Vagina (tissue), 2 donors: ENCODE measurements around the gene CBR1. TPM values are rescaled to one million over a fixed set of nuclear protein-coding genes. Genes with fewer than 3 reads are reported as not detected.

ENCODE experiments used
- DNase-seq, 2 donors: peaks; one replicate each; pipeline ENCODE4 v3.0.0-alpha.2; 2017; ENCODE audit errors: extremely low spot score in 2 of 2
- H3K27ac ChIP-seq: fragments of 200-600 bp; sonication (generic); one replicate; pipeline ENCODE4 v1.5.1; 2019
- H3K27me3 ChIP-seq: fragments of 200-600 bp; sonication (generic); one replicate; pipeline ENCODE4 v1.5.1; 2019
- H3K36me3 ChIP-seq, 2 donors: fragments of 200-600 bp; sonication (generic); one replicate each; pipeline ENCODE4 v1.5.1; 2017 to 2019
- H3K4me1 ChIP-seq: fragments of 200-600 bp; sonication (generic); one replicate; pipeline ENCODE4 v1.5.1; 2019
- H3K4me3 ChIP-seq, 2 donors: fragments of 200-600 bp; sonication (generic); 1 replicate in 1 of 2; 2 replicates in 1 of 2; pipeline ENCODE4 v1.5.1; 2016 to 2019
- H3K9me3 ChIP-seq: fragments of 200-600 bp; sonication (generic); one replicate; pipeline ENCODE4 v1.5.1; 2019
- POLR2A ChIP-seq, 2 donors: fragments of 450-650 bp; IDR thresholded peaks; one replicate each; pipeline ENCODE4 v1.6.1; 2017; ENCODE audit warnings: antibody characterized with exemption in 2 of 2, mild to moderate bottlenecking in 2 of 2, moderate library complexity in 2 of 2
- POLR2AphosphoS5 ChIP-seq, 2 donors: sonication (generic); formaldehyde crosslinking; IDR thresholded peaks; one replicate each; pipeline ENCODE4 v1.9.0; 2017; ENCODE audit warnings: antibody characterized with exemption in 2 of 2, mild to moderate bottlenecking in 2 of 2, low read depth in 1 of 2; ENCODE audit not compliant: insufficient read depth in 1 of 2
- intact Hi-C: fragments of 100-400 bp; cut with DNase I; formaldehyde crosslinking; loops from one replicate; pipeline ENCODE4 v1.15.1; 2023
- total RNA-seq: library from RNA; depleted of rRNA; stranded (reverse); fragments of >200 nt; gene quantifications from one replicate; pipeline ENCODE4 v1.2.3, GENCODE V29; 2016
- TF ChIP-seq, protein P1 (sequence below), 3 experiments: fragments of 450-650 bp in 2 of 3; fragments of 200-600 bp in 1 of 3; sonication (generic) in 1 of 3; IDR thresholded peaks; one replicate each; pipeline ENCODE4 v1.5.1; 2017 to 2019; ENCODE audit warnings: antibody characterized with exemption in 3 of 3, mild to moderate bottlenecking in 2 of 3, moderate library complexity in 2 of 3

The CBR1 gene
- total RNA-seq, 1 donor from 2014 or later: 369 TPM

GRCh38 chr21:36111238-36111637, 41.4 kb downstream of the CBR1 start:
- Histone ChIP-seq H3K36me3 (no peaks in the 10 kb centered on the region), H3K4me1 (peaks cover 9% of the 10 kb centered on the region)
- intact Hi-C loops: no loop called here

GRCh38 chr21:36113647-36114428, 44.0 kb downstream of the CBR1 start:
- no peaks in the 10 kb centered on the region for H3K36me3 ChIP-seq
- TF ChIP-seq, protein P1, sequence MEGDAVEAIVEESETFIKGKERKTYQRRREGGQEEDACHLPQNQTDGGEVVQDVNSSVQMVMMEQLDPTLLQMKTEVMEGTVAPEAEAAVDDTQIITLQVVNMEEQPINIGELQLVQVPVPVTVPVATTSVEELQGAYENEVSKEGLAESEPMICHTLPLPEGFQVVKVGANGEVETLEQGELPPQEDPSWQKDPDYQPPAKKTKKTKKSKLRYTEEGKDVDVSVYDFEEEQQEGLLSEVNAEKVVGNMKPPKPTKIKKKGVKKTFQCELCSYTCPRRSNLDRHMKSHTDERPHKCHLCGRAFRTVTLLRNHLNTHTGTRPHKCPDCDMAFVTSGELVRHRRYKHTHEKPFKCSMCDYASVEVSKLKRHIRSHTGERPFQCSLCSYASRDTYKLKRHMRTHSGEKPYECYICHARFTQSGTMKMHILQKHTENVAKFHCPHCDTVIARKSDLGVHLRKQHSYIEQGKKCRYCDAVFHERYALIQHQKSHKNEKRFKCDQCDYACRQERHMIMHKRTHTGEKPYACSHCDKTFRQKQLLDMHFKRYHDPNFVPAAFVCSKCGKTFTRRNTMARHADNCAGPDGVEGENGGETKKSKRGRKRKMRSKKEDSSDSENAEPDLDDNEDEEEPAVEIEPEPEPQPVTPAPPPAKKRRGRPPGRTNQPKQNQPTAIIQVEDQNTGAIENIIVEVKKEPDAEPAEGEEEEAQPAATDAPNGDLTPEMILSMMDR (IDR thresholded peaks at IDR 0.05): no peak
- TF ChIP-seq POLR2AphosphoS5 (IDR thresholded peaks at IDR 0.05; ENCODE audit: insufficient read depth in 1 of 2, low read depth in 1 of 2) (peak in 1 of 2 donors; percentile 32), POLR2A (IDR thresholded peaks at IDR 0.05) (no peak)
- H3K27ac ChIP-seq: peak overlapping the region; percentile 70
- no peaks in the 10 kb centered on the region for H3K27me3 ChIP-seq
- H3K4me3 ChIP-seq: peak overlapping the region in 1 of 2 donors; percentile 33
- H3K4me1 ChIP-seq: peaks cover 9% of the 10 kb centered on the region
- H3K9me3 ChIP-seq: no peaks in the 10 kb centered on the region
- intact Hi-C loops: no loop called here
- DNase-seq: no peak

More at GRCh38 chr21:36111238-36111637, 41.4 kb downstream of the CBR1 start:
- no peak for TF ChIP-seq POLR2A (IDR thresholded peaks at IDR 0.05)
- TF ChIP-seq, protein P1 (IDR thresholded peaks at IDR 0.05): no peak
- no peak for TF ChIP-seq POLR2AphosphoS5 (IDR thresholded peaks at IDR 0.05; ENCODE audit: insufficient read depth in 1 of 2, low read depth in 1 of 2)
- DNase-seq: no peak
- Histone ChIP-seq H3K9me3 (no peaks in the 10 kb centered on the region), H3K4me3 (no peak overlapping the region), H3K27ac (no peak overlapping the region), H3K27me3 (no peaks in the 10 kb centered on the region)

DNA sequence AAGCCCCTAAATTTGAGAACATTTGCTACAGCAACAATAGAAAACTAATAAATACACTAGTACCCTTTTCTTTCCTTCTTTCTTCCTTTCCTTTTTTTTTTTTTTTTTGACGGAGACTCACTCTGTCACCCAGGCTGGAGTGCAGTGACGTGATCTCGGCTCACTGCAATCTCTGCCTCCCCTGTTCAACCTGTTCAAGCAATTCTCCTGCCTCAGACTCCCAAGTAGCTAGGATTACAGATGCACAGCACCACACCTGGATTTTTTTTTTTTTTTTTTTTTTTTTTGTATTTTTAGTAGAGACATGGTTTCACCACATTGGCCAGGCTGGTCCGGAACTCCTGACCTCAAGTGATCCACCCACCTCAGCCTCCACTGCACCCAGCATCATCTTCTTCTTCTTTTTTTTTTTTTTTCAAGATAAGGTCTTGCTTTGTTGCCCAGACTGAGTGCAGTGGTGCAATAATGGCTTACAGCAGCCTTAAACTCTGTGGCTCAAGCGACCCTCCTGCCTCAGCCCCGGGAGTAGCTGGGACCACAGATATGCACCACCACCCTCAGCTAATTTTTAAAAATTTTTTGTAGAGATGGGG, 45.4 kb downstream of the CBR1 start:
- H3K4me1 ChIP-seq: peaks cover 9% of the 10 kb centered on the region
- no peak overlapping the region for H3K27ac ChIP-seq
- no peak for DNase-seq
- H3K9me3 ChIP-seq: no peaks in the 10 kb centered on the region
- no peaks in the 10 kb centered on the region for H3K27me3 ChIP-seq
- TF ChIP-seq, protein P1 (IDR thresholded peaks at IDR 0.05): no peak
- no peak for TF ChIP-seq POLR2A (IDR thresholded peaks at IDR 0.05)
- TF ChIP-seq POLR2AphosphoS5 (IDR thresholded peaks at IDR 0.05; ENCODE audit: insufficient read depth in 1 of 2, low read depth in 1 of 2): no peak
- no peaks in the 10 kb centered on the region for H3K36me3 ChIP-seq
- no peak overlapping the region for H3K4me3 ChIP-seq
- intact Hi-C loops: no loop called here

- DNase-seq: no peak
- peaks cover 9% of the 10 kb centered on the region for H3K4me1 ChIP-seq
- no peak overlapping the region for H3K27ac ChIP-seq
- intact Hi-C loops: no loop called here
- H3K4me3 ChIP-seq: no peak overlapping the region
- TF ChIP-seq POLR2AphosphoS5 (IDR thresholded peaks at IDR 0.05; ENCODE audit: insufficient read depth in 1 of 2, low read depth in 1 of 2) (peak in 1 of 2 donors; percentile 63), POLR2A (IDR thresholded peaks at IDR 0.05) (no peak)
- TF ChIP-seq, protein P1 (IDR thresholded peaks at IDR 0.05): no peak
- H3K27me3 ChIP-seq: no peaks in the 10 kb centered on the region
- no peaks in the 10 kb centered on the region for H3K36me3 ChIP-seq
- H3K9me3 ChIP-seq: no peaks in the 10 kb centered on the region
Measured at GRCh38 chr21:36117286-36117741, 47.5 kb downstream of the CBR1 start.
